Ecto neural progenitor cell (in vitro differentiated cells): ENCODE data around the gene ID3.
A peak's percentile ranks its signal among the peaks of the same experiment; 100 is the strongest.
"Not testable (repeated sequence)": the region's sequence is repeated elsewhere in the genome, so short reads cannot be mapped to it uniquely, and the experiment has no call there.

Source experiments
- DNase-seq: peaks from one replicate; pipeline ENCODE4 v3.0.0-alpha.2; 2018; ENCODE audit warnings: low spot score

Gene ID3

GRCh38 chr1:23548704-23549143 lies 10.6 kb downstream of the ID3 start:
- no peak for DNase-seq

GRCh38 chr1:23546897-23547584 lies 12.3 kb downstream of the ID3 start:
- no peak for DNase-seq

DNA sequence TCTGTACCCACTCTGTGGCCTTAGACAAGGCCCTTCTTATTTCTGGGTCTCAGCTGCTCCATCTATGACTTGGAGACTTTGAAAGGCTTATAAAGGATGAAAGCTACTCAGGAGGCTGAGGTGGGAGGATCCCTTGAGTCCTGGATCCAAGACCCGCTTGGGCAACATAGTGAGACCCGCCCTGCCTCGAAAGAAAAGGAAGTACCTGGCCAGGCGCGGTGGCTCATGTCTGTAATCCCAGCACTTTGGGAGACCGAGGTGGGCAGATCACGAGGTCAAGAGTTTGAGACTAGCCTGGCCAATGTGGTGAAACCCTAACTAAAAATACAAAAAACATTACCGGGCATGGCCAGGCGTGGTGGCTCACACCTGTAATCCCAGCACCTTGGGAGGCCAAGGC lies 13.4 kb downstream of the ID3 start:
- no peak for DNase-seq

GRCh38 chr1:23544444-23545389 lies 14.6 kb downstream of the ID3 start:
- peak; percentile 82 for DNase-seq

GRCh38 chr1:23543707-23544443 lies 15.4 kb downstream of the ID3 start:
- DNase-seq: no peak

GRCh38 chr1:23542940-23543339 lies 16.4 kb downstream of the ID3 start:
- DNase-seq: not testable (repeated sequence)

DNA sequence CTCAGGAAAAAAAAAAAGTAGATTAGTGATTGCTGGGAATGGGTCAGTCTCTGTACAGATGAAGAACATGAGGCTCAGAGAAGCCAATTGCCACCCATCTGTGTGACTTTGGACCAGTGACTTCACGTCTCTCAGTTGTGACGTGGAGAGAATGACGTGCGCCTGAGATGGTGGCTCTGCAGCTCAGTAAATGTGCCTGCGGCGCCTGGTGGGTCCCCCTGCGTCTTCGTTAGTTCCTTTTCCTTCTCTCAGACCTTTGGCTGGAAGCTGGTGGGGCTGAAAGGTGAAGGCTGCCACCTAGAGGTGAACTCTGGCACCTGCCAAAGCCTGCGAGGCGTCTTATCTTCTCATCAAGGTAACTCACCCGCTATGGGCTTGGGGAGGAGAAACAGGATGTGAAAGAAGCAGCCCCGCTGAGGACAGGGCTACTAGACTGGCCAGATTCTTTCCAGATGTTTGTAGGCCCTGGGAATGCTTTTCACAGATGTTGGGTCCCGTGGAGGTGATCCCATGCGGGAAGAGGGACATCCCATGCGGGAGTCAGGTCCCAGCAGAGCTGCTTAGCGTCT lies 19.5 kb downstream of the ID3 start:
- peak; percentile 92 for DNase-seq

DNA sequence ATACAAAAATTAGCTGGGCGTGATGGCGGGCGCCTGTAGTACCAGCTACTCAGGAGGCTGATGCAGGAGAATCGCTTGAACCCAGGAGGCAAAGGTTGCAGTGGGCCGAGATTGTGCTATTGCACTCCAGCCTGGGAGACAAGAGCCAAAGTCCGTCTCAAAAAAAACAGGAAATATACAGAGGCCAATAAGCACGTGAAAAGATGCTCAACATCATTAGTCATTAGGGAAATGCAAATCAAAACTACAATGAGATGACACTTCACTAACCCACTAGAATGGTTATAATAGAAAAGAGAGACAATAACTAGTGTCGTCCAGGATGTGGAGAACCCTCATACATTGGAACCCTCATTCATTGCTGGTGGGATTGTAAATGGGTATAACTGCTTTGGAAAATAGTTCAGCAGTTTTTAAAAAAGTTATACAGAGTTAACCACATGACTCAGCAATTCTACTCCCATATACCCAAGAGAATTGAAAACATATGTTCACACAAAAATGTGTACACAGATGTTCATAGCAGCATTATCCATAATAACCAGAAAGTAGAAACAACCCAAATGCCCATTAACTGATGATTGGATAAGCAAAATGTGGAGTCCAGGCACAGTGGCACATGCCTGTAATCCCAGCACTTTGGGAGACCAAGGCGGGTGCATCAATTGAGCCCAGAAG lies 21.9 kb downstream of the ID3 start:
- no peak for DNase-seq

GRCh38 chr1:23533246-23534023 lies 25.9 kb downstream of the ID3 start:
- DNase-seq: no peak

- DNase-seq: no peak
Observed at GRCh38 chr1:23531562-23532094, 27.7 kb downstream of the ID3 start.

DNA sequence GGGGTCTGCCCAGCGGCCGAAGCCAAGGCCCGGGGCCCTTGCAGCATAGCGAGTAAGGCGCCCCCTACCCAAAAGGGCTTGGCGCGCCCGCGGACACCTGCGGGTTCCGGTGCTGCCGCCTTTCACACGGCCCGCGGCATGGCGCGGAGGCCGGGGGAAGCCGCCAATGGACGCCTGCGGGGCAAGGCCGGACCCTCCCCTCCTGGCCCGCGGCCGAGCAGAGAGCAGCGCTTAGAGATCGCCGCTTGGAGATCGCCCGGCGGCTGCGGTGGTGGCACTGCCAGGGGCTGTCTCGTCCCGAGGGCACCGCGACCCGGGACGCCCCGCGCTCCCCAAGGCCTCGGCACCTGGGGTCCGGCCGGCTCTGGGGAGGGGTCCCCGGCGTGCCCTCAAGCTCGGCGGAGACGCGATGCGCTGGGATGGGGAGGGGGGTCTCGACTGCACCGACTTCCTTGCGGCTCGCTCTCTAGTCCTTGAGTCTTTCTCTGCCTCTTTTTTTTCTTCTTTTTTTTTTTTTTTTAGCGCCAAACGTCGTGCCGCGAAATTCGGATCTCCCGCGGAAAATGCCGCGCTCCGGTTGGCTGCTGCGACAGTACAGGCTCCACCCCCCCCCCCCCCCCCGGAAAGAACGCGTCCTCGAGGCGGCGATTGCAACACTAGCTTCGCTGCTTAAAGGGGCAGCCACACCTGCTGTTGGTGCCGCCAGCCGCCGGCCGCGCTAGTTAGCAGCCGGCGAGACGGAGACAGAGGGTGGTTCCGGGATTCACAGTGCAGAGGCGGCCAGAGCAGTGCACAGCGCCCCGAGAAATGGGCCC lies 28.3 kb downstream of the ID3 start, which contains the start of gene E2F2:
E2F2 (minus strand) TSS at position 487 of the 815 bp plus-strand sequence; CDS start at position 47, 440 bp downstream.
- DNase-seq: peak; percentile 90

- no peak for DNase-seq
Observed at GRCh38 chr1:23530087-23530746, 29.1 kb downstream of the ID3 start.

DNA sequence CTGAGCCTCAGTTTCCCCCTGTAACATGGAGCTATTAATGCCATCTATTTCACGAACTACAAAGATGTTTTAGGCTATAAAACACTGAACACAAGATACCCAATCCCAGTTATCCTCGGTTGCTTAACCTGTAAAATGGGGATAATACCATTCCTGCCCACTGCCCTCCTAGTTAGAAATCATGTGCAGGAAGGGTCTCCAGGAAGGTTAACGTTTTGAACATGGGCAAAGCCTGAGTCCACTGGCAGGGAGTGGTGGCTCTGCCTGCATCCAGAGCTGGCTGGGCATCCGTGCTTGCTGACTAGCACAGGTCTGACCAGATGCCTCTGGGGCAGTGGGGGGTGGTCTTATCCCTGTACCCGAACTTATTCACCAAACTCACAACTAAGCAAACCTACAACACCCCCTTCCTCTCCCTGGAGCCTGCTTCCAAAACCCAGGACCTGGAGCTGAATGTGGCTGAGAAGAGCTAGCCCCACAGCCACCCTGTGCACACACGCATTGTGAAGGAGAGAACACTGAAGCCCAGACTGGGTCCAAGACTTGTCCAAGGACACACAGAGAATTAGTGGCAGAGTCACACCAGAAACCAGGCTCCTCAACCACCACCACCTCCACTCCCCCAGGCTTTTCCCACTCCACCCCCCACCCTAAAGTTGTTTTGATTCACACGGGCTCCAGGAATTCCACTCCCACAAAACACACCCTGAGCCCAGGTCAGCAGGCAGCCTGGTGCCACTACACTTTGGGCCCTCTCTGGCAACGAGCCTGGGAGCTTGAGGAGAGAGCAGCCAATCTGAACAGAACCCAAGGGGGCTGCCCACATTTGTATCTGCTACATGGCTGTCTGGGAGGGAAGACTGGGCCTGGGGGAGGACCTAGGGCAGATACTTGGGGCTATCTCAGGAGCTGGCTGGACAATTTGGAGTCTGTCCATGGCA lies 29.9 kb downstream of the ID3 start:
- DNase-seq: no peak

DNA sequence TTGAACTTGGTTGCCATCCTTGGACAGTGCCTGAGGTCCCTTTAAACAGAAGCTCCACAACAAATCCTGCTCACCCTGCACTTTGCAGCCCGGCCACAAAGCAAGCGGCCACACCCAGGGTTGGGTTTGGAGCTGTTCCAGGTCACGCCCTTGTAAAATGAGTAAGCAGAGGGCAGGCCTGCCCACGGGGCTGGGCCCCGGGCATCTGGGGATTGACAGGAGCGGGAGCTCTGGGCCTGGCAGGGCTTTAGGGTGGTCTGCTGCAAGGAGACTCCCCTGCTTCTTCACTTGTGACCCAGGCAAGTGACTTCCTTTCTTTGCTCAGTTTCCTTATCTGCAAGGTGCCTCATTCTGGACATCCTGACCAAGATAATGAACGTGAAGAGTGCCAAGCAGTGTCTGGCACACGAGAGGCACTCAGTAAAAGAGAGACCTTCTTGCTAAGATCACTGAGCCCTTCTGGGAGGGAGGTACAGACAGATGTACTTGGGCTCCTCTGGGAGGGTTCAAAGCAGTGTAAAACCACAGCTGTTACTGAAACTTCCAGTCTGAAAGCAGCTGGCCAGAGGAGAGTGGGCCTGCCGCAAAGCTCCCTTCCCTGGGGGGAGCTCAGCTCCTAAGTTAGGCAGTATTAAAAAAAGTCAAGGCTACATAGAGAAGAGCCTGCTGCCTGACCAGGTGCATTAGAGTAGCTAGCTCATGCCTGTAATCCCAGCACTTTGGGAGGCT lies 30.9 kb downstream of the ID3 start:
- no peak for DNase-seq

- no peak for DNase-seq
Observed at GRCh38 chr1:23527900-23528249, 31.4 kb downstream of the ID3 start.

DNA sequence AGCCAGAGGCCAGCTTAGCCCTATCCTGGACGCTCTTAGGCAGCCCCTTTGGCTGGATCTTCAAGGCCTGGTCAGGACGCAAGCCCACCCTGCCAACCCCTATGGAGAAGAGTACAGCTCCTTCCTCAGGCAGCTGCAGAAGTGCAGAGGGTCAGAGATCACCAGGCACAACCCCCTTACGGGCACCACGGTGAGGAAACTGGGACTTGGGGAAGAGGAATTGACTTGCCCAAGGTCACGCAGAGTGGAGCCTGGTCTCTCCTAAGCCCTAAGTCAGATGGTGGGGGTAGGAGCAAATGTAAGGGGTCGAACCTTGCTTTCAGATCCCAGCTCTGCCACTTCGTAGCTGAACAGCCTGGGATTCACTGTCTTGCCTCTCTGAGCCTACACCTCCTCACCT lies 31.9 kb downstream of the ID3 start:
- DNase-seq: no peak
